Stomach (tissue), 9 donors: ENCODE results near the gene ARHGAP26. TPM values are rescaled to one million over a fixed set of nuclear protein-coding genes. Genes with fewer than 3 reads are reported as not detected.

Source experiments
- DNase-seq, 2 donors: peaks; one replicate each; pipeline versions ENCODE4 v3.0.0 to v3.0.0-alpha.2; 2013 to 2019
- H3K27ac ChIP-seq, 5 donors: fragments of 200-600 bp in 4 of 5; sonication (generic) in 4 of 5; one replicate each; pipeline ENCODE4 v1.5.1; 2013 to 2019; ENCODE audit warnings: mild to moderate bottlenecking in 1 of 5, moderate library complexity in 1 of 5
- H3K27me3 ChIP-seq, 3 donors: fragments of 200-600 bp; sonication (generic); one replicate each; pipeline ENCODE4 v1.5.1; 2017 to 2019; ENCODE audit warnings: mixed run types in 1 of 3
- H3K36me3 ChIP-seq, 4 donors: fragments of 200-600 bp; sonication (generic); 1 replicate in 3 of 4; 2 replicates in 1 of 4; pipeline ENCODE4 v1.5.1; 2016 to 2019
- H3K4me1 ChIP-seq, 4 donors: fragments of 200-600 bp; sonication (generic); one replicate each; pipeline ENCODE4 v1.5.1; 2016 to 2019
- H3K4me3 ChIP-seq, 4 donors: fragments of 200-600 bp; sonication (generic) in 3 of 4; one replicate each; pipeline ENCODE4 v1.5.1; 2016 to 2019; ENCODE audit warnings: mild to moderate bottlenecking in 1 of 4
- H3K9me3 ChIP-seq, 4 donors: fragments of 200-600 bp; sonication (generic); one replicate each; pipeline ENCODE4 v1.5.1; 2016 to 2019
- EP300 ChIP-seq: sonication (generic); formaldehyde crosslinking; IDR thresholded peaks from one replicate; pipeline ENCODE4 v1.6.1; 2017; ENCODE audit warnings: antibody characterized with exemption
- POLR2A ChIP-seq, 4 donors: fragments of 450-650 bp; IDR thresholded peaks; one replicate each; pipeline ENCODE4 v1.6.1; 2016; ENCODE audit warnings: antibody characterized with exemption in 4 of 4, control low read depth in 2 of 4, mild to moderate bottlenecking in 1 of 4, moderate library complexity in 1 of 4
- POLR2AphosphoS5 ChIP-seq, 3 donors: sonication (generic); formaldehyde crosslinking; IDR thresholded peaks; one replicate each; pipeline ENCODE4 v1.6.1; 2016; ENCODE audit warnings: antibody characterized with exemption in 3 of 3
- WGBS, 5 donors: extraction: QIAGEN DNeasy Blood & Tissue Kit in 3 of 5; methylation state at CpG; one replicate each; pipeline versions ENCODE4 v1.1.5 to v1.1.7; 2013 to 2018; 5-methylcytosine and 5-hydroxymethylcytosine counted together
- intact Hi-C: fragments of 100-400 bp; cut with DNase I; formaldehyde crosslinking; loops from one replicate; pipeline ENCODE4 v1.15.1; 2023; ENCODE audit warnings: low total_unique reads
- polyA plus RNA-seq, 3 donors: library from polyadenylated mRNA; stranded (reverse); fragments of 200-250 nt; gene quantifications; one replicate each; pipeline ENCODE4 v1.2.3, GENCODE V29; 2013
- total RNA-seq, 5 donors: library from RNA; depleted of rRNA; stranded (reverse); fragments of >200 nt; gene quantifications; one replicate each; pipeline versions ENCODE4 v1.1.0 to v1.2.3, GENCODE V29; 2014 to 2016
- TF ChIP-seq, protein P1 (sequence below), 7 experiments: fragments of 450-650 bp in 4 of 7; fragments of 200-600 bp in 3 of 7; sonication (generic) in 3 of 7; IDR thresholded peaks; one replicate each; pipeline ENCODE4 v1.5.1; 2016 to 2019; ENCODE audit warnings: antibody characterized with exemption in 7 of 7, control low read depth in 2 of 7, mild to moderate bottlenecking in 1 of 7
- donor health status: healthy with polysubstance abuse.
- donor health status: Bipolar disorder and iron deficiency.
- donor health status: healthy.

Gene ARHGAP26
- total and polyA plus RNA-seq, 8 donors: 4.0 to 115 (median 34.1) TPM

DNA sequence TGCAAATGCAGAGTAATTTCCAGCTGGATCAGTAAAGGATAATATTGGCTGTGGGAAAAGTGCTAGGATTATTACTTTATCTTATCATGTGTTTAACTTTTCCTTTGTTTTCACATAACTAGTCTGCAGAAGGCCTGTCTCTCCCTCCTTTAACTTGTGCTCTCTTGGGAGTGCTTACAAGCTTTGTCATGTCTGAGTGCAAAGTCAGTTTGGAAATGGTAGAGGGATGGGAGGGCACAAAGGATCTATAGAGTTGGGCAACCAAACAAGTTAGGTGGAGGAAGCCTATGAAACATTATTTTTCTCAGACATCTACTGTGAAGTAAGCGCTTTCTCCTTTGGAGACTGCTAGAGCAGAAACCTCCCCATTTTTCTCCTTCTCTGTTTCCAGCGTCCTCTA, 308.8 kb downstream of the ARHGAP26 start:
- H3K4me1 ChIP-seq: peaks cover 0 to 17% (median 2%) of the 10 kb centered on the region in 4 donors
- no peaks in the 10 kb centered on the region for H3K9me3 ChIP-seq
- intact Hi-C loops: no loop called here
- no peaks in the 10 kb centered on the region for H3K27me3 ChIP-seq
- DNase-seq: no peak
- H3K36me3 ChIP-seq: no peaks in the 10 kb centered on the region
- no peak overlapping the region for H3K27ac ChIP-seq
- no peak overlapping the region for H3K4me3 ChIP-seq
- TF ChIP-seq POLR2AphosphoS5 (IDR thresholded peaks at IDR 0.05) (no peak), EP300 (no peak)
- WGBS, 5 donors: 96 to 98% (median 96%) methylated on average over 2 of the region's 2 CpGs

DNA sequence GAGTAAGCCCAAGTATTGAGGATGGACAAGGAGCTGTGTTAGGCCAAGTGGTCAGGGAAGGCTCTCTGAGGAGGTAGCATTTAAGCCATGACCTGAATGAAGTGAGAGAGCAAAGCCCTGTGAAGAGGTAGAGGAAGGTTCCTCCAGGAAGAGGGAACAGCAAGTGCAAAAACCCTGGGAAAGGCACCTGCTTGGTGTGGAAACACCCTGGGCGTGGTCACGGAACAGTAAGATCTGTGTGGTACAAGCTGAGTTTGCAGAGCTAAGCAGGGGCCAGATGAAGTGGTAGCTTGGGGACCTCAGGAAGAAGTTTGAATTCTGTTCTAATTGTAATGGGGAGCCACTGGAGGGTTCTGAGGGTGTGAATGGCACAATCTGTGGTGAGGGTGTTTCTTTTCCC, 310.2 kb downstream of the ARHGAP26 start:
- Histone ChIP-seq H3K9me3 (no peaks in the 10 kb centered on the region), H3K4me1 (peaks cover 0 to 10% (median 2%) of the 10 kb centered on the region in 4 donors), H3K36me3 (peaks cover 0 to 6% (median 2%) of the 10 kb centered on the region in 4 donors), H3K4me3 (no peak overlapping the region), H3K27ac (no peak overlapping the region), H3K27me3 (no peaks in the 10 kb centered on the region)
- TF ChIP-seq EP300: no peak
- TF ChIP-seq POLR2AphosphoS5 (IDR thresholded peaks at IDR 0.05): no peak
- TF ChIP-seq POLR2A (IDR thresholded peaks at IDR 0.05): no peak
- TF ChIP-seq, protein P1, sequence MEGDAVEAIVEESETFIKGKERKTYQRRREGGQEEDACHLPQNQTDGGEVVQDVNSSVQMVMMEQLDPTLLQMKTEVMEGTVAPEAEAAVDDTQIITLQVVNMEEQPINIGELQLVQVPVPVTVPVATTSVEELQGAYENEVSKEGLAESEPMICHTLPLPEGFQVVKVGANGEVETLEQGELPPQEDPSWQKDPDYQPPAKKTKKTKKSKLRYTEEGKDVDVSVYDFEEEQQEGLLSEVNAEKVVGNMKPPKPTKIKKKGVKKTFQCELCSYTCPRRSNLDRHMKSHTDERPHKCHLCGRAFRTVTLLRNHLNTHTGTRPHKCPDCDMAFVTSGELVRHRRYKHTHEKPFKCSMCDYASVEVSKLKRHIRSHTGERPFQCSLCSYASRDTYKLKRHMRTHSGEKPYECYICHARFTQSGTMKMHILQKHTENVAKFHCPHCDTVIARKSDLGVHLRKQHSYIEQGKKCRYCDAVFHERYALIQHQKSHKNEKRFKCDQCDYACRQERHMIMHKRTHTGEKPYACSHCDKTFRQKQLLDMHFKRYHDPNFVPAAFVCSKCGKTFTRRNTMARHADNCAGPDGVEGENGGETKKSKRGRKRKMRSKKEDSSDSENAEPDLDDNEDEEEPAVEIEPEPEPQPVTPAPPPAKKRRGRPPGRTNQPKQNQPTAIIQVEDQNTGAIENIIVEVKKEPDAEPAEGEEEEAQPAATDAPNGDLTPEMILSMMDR (IDR thresholded peaks at IDR 0.05): no peak
- 96 to 99% (median 98%) methylated on average over 2 of the region's 2 CpGs for WGBS, 5 donors
- intact Hi-C loops: no loop called here
- DNase-seq: no peak

DNA sequence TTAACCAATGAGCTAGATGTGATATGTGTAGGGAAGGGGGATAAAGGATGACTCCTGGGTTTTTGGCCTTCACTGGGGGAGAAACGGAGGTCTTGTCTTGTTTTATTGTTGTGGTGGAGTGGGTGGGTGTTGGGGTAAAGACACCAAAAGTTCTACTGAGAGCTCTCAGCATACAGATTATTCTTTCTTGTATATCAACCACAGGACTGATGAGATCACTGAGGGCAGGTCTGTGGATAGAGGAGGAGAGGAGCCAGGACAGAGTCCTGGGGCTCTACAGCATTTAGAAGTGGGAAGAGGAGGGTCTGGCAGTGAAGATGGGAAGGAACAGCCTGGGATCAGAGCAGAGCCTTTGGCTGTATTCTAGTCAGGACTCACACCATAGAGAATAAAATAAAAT, 310.8 kb downstream of the ARHGAP26 start:
- Histone ChIP-seq H3K4me1 (peaks cover 0 to 10% (median 2%) of the 10 kb centered on the region in 4 donors), H3K27me3 (no peaks in the 10 kb centered on the region), H3K4me3 (no peak overlapping the region), H3K9me3 (no peaks in the 10 kb centered on the region), H3K36me3 (peaks cover 0 to 6% (median 2%) of the 10 kb centered on the region in 4 donors), H3K27ac (no peak overlapping the region)
- intact Hi-C loops: no loop called here
- TF ChIP-seq EP300 (no peak), POLR2AphosphoS5 (IDR thresholded peaks at IDR 0.05) (no peak), POLR2A (IDR thresholded peaks at IDR 0.05) (no peak)
- TF ChIP-seq, protein P1 (IDR thresholded peaks at IDR 0.05): no peak
- DNase-seq: no peak
- WGBS, 5 donors: 94 to 100% (median 96%) methylated on average over 1 of the region's 1 CpG

DNA sequence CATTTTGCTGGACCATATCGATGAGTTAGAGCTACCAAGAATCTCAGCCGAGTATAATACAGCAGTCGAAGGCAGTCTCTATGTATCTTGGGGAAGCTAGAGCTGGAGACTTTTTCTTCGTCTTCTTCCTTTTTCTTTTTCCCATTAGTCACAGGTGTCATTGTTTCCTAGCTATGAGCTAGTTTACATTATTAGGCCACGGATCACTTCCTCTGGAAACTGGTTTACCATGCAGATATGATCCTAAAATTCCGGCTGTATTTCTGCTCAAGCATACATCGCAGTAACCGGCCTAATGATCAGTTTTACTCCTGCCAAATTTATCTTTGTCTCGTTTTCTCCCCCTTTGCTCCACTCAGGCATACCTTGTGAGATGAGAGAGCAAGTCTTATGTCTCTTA, 312.8 kb downstream of the ARHGAP26 start:
- DNase-seq: no peak
- Histone ChIP-seq H3K9me3 (no peaks in the 10 kb centered on the region), H3K27ac (no peak overlapping the region), H3K4me3 (no peak overlapping the region), H3K36me3 (peaks cover 0 to 6% (median 2%) of the 10 kb centered on the region in 4 donors), H3K4me1 (peaks cover 0 to 8% (median 2%) of the 10 kb centered on the region in 4 donors), H3K27me3 (no peaks in the 10 kb centered on the region)
- intact Hi-C loops: no loop called here
- WGBS, 5 donors: 75 to 83% (median 81%) methylated on average over 9 of the region's 9 CpGs
- no peak for TF ChIP-seq EP300
- TF ChIP-seq, protein P1 (IDR thresholded peaks at IDR 0.05): no peak
- TF ChIP-seq POLR2A (IDR thresholded peaks at IDR 0.05): no peak
- no peak for TF ChIP-seq POLR2AphosphoS5 (IDR thresholded peaks at IDR 0.05)

DNA sequence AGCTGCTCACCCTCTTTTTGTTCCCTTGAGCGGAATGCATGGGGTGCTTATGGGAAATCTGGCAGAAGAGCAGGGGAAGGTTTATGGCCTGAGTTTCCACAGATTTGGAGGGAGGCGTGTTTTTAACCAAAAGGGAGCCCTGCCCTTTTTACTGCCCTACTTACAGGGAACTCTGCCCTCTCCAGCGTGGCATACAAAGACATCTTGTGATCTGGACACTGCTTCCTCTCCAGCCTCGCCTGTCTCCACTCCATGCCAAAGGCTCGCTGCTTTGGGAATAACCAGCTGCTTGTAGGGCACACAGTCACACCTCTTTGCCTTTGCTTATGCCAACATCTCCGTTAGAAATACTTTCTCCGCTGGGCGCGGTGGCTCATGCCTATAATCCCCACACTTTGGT, 314.2 kb downstream of the ARHGAP26 start:
- no peak overlapping the region for H3K27ac ChIP-seq
- H3K27me3 ChIP-seq: no peaks in the 10 kb centered on the region
- WGBS, 5 donors: 87 to 96% (median 89%) methylated on average over 9 of the region's 9 CpGs
- no peaks in the 10 kb centered on the region for H3K9me3 ChIP-seq
- intact Hi-C loops: no loop called here
- DNase-seq: no peak
- H3K36me3 ChIP-seq: peaks cover 0 to 9% (median 2%) of the 10 kb centered on the region in 4 donors
- no peak overlapping the region for H3K4me3 ChIP-seq
- TF ChIP-seq EP300 (no peak), POLR2AphosphoS5 (IDR thresholded peaks at IDR 0.05) (no peak), POLR2A (IDR thresholded peaks at IDR 0.05) (no peak)
- TF ChIP-seq, protein P1 (IDR thresholded peaks at IDR 0.05): no peak
- peaks cover 0 to 6% (median 0%) of the 10 kb centered on the region in 4 donors for H3K4me1 ChIP-seq
